CD4-positive, alpha-beta memory T cell (primary cell): ENCODE measurements around the gene GPR143. TPM values are rescaled to one million over a fixed set of nuclear protein-coding genes. Genes with fewer than 3 reads are reported as not detected.

Experiments
- CTCF ChIA-PET: fragments of 350-600 bp; sonication (Branson Sonifier 250); formaldehyde crosslinking; loops from one replicate; lab custom pipeline; 2021; ENCODE audit warnings: inconsistent platforms; ENCODE audit not compliant: partially characterized antibody; lab: Charles Lee
- POLR2A ChIA-PET: fragments of 350-600 bp; sonication (Branson Sonifier 250); formaldehyde crosslinking; loops from one replicate; lab custom pipeline; 2021; ENCODE audit not compliant: partially characterized antibody; lab: Charles Lee
- DNase-seq, 5 donors: peaks; one replicate each; pipeline versions ENCODE4 v3.0.0 to v3.0.0-alpha.2; 2020 to 2022; ENCODE audit warnings: mixed read lengths in 1 of 5
- H3K27ac ChIP-seq: one replicate; pipeline ENCODE4 v1.7.0; 2013; ENCODE audit warnings: low read depth, low read length
- H3K27me3 ChIP-seq: 2 replicates; pipeline ENCODE4 v1.7.0; 2013; ENCODE audit warnings: mild to moderate bottlenecking, low read length, moderate library complexity; ENCODE audit not compliant: insufficient read depth
- H3K36me3 ChIP-seq: 2 replicates; pipeline ENCODE4 v1.7.0; 2013; ENCODE audit warnings: mild to moderate bottlenecking, low read length, moderate library complexity; ENCODE audit not compliant: insufficient read depth
- H3K4me1 ChIP-seq: 2 replicates; pipeline ENCODE4 v1.7.0; 2013; ENCODE audit warnings: mild to moderate bottlenecking, low read length, moderate library complexity; ENCODE audit not compliant: insufficient read depth
- H3K4me3 ChIP-seq, 2 donors: one replicate each; pipeline ENCODE4 v1.7.0; 2013; ENCODE audit warnings: low read length in 2 of 2, mild to moderate bottlenecking in 1 of 2
- H3K9me3 ChIP-seq, 2 donors: one replicate each; pipeline ENCODE4 v1.7.0; 2013; ENCODE audit warnings: low read length in 2 of 2, control low read depth in 1 of 2; ENCODE audit not compliant: control insufficient read depth in 1 of 2
- H3K27ac Mint-ChIP-seq, 7 donors: one replicate each; pipeline ENCODE4 v1.8.0; 2020 to 2021; ENCODE audit warnings: mixed read lengths in 7 of 7, mild to moderate bottlenecking in 6 of 7, inconsistent platforms in 3 of 7, moderate library complexity in 3 of 7
- H3K27me3 Mint-ChIP-seq, 2 donors: one replicate each; pipeline ENCODE4 v1.8.0; 2020 to 2021; ENCODE audit warnings: mixed read lengths in 2 of 2
- H3K36me3 Mint-ChIP-seq, 2 donors: one replicate each; pipeline ENCODE4 v1.8.0; 2020 to 2021; ENCODE audit warnings: mixed read lengths in 2 of 2, inconsistent platforms in 1 of 2, mild to moderate bottlenecking in 1 of 2
- H3K4me1 Mint-ChIP-seq, 4 donors: one replicate each; pipeline ENCODE4 v1.8.0; 2020 to 2021; ENCODE audit warnings: mixed read lengths in 4 of 4, mild to moderate bottlenecking in 1 of 4
- H3K4me3 Mint-ChIP-seq, 8 donors: one replicate each; pipeline ENCODE4 v1.8.0; 2020 to 2021; ENCODE audit warnings: mixed read lengths in 8 of 8, mild to moderate bottlenecking in 7 of 8, moderate library complexity in 6 of 8, inconsistent platforms in 3 of 8
- H3K9me3 Mint-ChIP-seq, 8 donors: one replicate each; pipeline ENCODE4 v1.8.0; 2020 to 2021; ENCODE audit warnings: mixed read lengths in 8 of 8, mild to moderate bottlenecking in 5 of 8, inconsistent platforms in 3 of 8, moderate library complexity in 1 of 8
- intact Hi-C: fragments of 100-400 bp; cut with micrococcal nuclease; formaldehyde crosslinking; loops from one replicate; pipeline ENCODE4 v1.15.1; 2023
- polyA plus RNA-seq, 2 donors: library from polyadenylated mRNA; unstranded; fragments of 300-500 nt; fragmentation: Illumina TruSeq; gene quantifications; one replicate each; pipeline ENCODE4 v1.2.3, GENCODE V29; 2021
- total RNA-seq, 2 experiments: library from RNA; stranded (reverse); gene quantifications; one replicate each; pipeline ENCODE4 v1.2.3, GENCODE V29; 2021

GPR143 gene
- total and polyA plus RNA-seq, 4 experiments from 2014 or later = 0.10 to 0.21 TPM; not detected in 2

DNA sequence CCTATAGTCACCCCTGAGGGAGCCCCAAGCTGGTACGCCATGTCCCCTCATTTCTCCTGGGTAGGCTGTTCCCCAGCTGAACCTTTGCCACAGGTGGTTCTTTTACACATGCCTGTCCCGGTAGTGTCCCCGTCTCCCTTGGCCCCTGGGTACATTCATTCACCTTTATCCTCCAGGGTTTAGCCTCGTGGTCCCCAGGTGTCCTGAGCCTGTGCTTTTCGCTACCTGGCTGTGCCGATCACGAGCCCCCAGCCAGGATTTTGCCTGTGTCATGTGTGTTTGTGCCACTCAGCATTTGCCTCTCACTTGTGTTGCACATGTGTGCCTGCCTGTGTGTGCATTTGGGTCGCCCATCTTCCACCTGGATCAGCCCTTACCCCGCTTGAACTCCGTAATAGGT, 57.6 kb downstream of the GPR143 start:
- Histone ChIP-seq H3K36me3 (peaks cover 16% of the 10 kb centered on the region), H3K9me3 (no peaks in the 10 kb centered on the region), H3K27ac (no peak overlapping the region), H3K27me3 (no peaks in the 10 kb centered on the region), H3K4me1 (peaks cover 6% of the 10 kb centered on the region), H3K4me3 (no peak overlapping the region)
- Mint-ChIP-seq H3K4me3 (peak overlapping the region in 1 of 8 donors; percentile 26), H3K9me3 (peaks cover 0 to 6% (median under 1%) of the 10 kb centered on the region in 8 donors), H3K27me3 (no peaks in the 10 kb centered on the region), H3K27ac (no peak overlapping the region), H3K4me1 (peaks cover 5 to 13% (median 11%) of the 10 kb centered on the region in 4 donors), H3K36me3 (peaks cover 19 to 31% of the 10 kb centered on the region in 2 donors)
- intact Hi-C loops = loop anchor here (2.0 kb wide), 2 partner anchors 365 to 395 kb away; no protein-coding TSS in a partner anchor
- ChIA-PET CTCF (interaction anchor here (1.4 kb wide), 1 partner anchor 395 kb away, joined by 4 read pairs; no protein-coding TSS in a partner anchor), POLR2A (no interaction called here)
- no peak for DNase-seq

DNA sequence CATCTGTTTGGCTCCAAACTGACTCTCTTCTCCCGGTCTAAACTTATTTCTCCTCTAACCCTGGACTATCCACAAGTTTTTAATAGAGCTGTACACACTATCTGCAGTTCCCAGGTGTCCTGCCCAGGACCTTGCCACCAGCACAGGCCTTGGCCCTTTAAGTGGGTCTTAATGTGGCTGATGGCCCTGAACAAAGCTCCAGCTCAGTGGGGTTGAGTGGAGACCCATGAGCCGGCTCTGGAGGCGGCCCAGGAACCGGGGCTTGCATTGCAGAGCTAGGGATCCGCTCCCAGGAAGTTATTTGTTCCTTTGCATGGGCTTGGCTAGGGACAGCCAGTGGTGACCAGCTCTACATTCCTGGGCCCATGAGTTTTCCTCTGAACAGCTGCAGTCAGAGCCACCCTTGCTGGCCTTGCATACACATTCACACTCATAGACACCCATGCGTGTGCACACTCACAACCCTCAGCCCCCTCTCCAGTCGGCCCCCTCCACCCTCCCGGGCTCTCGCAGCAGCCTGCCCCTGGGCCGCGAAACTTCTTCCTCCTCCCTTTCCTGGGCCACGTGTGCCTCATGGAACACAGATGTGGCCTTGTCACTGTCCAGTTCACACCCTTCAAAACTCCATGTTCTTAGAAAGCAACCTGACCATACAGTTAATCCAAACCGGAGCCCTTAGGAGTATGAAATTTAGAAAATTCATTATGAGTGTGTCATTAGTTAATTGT, 58.2 kb downstream of the GPR143 start:
- peaks cover 6% of the 10 kb centered on the region for H3K4me1 ChIP-seq
- H3K4me3 ChIP-seq = no peak overlapping the region
- intact Hi-C loops = loop anchor here (2.0 kb wide), 2 partner anchors 365 to 395 kb away; no protein-coding TSS in a partner anchor
- ChIA-PET CTCF (interaction anchor here (0.6 to 1.4 kb wide), 3 partner anchors 395 to 891 kb away, joined by 3 to 5 read pairs (median 4); no protein-coding TSS in a partner anchor), POLR2A (no interaction called here)
- H3K27me3 ChIP-seq = no peaks in the 10 kb centered on the region
- Mint-ChIP-seq H3K27ac (peak overlapping the region in 2 of 7 donors; percentile 3 to 66), H3K36me3 (peaks cover 19 to 31% of the 10 kb centered on the region in 2 donors), H3K27me3 (no peaks in the 10 kb centered on the region), H3K4me3 (no peak overlapping the region), H3K9me3 (peaks cover 0 to 6% (median under 1%) of the 10 kb centered on the region in 8 donors), H3K4me1 (peaks cover 5 to 13% (median 11%) of the 10 kb centered on the region in 4 donors)
- no peak for DNase-seq
- peaks cover 16% of the 10 kb centered on the region for H3K36me3 ChIP-seq
- no peak overlapping the region for H3K27ac ChIP-seq
- no peaks in the 10 kb centered on the region for H3K9me3 ChIP-seq

DNA sequence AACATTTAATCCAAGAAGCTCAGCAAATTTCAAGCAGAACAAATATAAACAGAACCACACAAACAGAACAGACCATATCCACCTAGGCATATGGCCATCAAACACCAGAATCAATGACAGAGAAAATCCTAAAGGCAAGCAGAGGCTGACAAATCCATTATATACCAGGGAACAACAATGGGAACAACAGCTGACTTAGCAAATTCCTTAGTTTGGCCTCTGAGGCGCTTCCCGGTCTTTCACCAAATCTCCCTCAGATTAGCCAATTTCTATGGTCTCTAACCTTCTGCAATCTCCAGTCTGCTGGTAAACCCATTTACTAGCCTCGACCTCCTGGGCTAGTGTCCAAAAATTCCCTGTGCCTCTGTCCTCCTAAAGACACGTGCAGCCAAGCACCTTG, 59.2 kb downstream of the GPR143 start:
- H3K4me3 ChIP-seq = no peak overlapping the region
- POLR2A ChIA-PET = no interaction called here
- Mint-ChIP-seq H3K27ac (peak overlapping the region in 2 of 7 donors; percentile 25 to 66), H3K36me3 (peaks cover 23 to 31% of the 10 kb centered on the region in 2 donors), H3K4me3 (no peak overlapping the region), H3K27me3 (no peaks in the 10 kb centered on the region), H3K9me3 (peaks cover 0 to 6% (median under 1%) of the 10 kb centered on the region in 8 donors), H3K4me1 (peaks cover 5 to 13% (median 11%) of the 10 kb centered on the region in 4 donors)
- CTCF ChIA-PET = no interaction called here
- no peak for DNase-seq
- no peaks in the 10 kb centered on the region for H3K9me3 ChIP-seq
- intact Hi-C loops = no loop called here
- H3K27me3 ChIP-seq = no peaks in the 10 kb centered on the region
- H3K27ac ChIP-seq = no peak overlapping the region
- H3K4me1 ChIP-seq = peaks cover 6% of the 10 kb centered on the region
- peaks cover 9% of the 10 kb centered on the region for H3K36me3 ChIP-seq

DNA sequence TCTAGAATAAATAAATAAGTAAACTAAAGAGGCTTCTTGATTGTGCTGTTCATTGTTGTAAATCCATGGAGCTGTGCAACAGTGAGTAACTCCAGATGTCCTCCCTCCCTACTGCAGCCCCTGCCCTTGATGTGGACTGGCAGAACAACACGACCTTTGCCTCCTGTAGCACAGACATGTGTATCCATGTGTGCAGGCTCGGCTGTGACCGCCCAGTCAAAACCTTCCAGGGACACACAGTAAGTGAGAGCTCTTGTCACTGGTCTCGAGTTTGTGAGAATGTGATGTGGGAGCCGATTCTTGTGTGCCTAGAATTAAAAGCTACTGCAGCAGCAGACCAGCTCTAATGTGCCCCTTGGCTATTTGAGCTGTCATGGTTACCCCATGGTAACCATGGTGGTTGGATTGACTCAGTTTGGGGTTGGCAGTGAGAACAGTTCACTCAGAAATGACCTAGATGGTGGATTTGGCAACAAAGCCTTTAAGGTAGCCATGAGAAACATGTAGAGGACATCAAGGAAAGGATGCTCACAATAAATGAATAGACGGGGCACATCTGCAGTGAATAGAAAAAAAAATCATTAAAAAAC, 60.7 kb downstream of the GPR143 start:
- Histone ChIP-seq H3K27ac (no peak overlapping the region), H3K9me3 (no peaks in the 10 kb centered on the region), H3K4me3 (no peak overlapping the region), H3K4me1 (peaks cover 6% of the 10 kb centered on the region), H3K27me3 (no peaks in the 10 kb centered on the region), H3K36me3 (peaks cover 6% of the 10 kb centered on the region)
- Mint-ChIP-seq H3K27me3 (no peaks in the 10 kb centered on the region), H3K36me3 (peaks cover 23 to 37% of the 10 kb centered on the region in 2 donors), H3K4me3 (no peak overlapping the region), H3K4me1 (peaks cover 5 to 13% (median 11%) of the 10 kb centered on the region in 4 donors), H3K9me3 (peaks cover 0 to 6% (median under 1%) of the 10 kb centered on the region in 8 donors), H3K27ac (no peak overlapping the region)
- ChIA-PET POLR2A (no interaction called here), CTCF (no interaction called here)
- intact Hi-C loops = no loop called here
- DNase-seq = no peak

DNA sequence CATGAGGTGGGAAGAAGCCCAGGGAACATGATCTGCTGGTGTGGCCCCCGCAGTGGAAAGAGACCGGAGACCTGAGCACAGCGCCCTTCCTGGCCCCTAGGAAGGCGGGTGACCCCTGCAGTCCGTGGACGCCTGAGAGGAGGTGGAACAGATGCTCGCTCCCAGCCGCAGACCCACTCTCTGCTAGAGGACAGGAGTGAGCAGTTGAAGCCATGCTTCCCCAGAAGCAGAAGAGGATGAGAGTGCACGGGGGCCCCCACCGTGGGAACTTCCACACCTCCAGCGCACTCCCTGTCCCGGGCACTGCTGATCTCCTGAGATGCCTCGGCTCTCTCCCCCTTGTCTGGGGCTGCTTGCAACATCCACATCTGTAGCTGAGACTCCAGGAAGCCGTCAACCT, 62.2 kb downstream of the GPR143 start:
- peaks cover 21 to 37% of the 10 kb centered on the region in 2 donors for H3K36me3 Mint-ChIP-seq
- H3K27me3 ChIP-seq = no peaks in the 10 kb centered on the region
- no peak for DNase-seq
- POLR2A ChIA-PET = no interaction called here
- H3K4me1 ChIP-seq = peaks cover under 1% of the 10 kb centered on the region
- no peaks in the 10 kb centered on the region for H3K27me3 Mint-ChIP-seq
- peak overlapping the region in 1 of 7 donors; percentile 77 for H3K27ac Mint-ChIP-seq
- H3K36me3 ChIP-seq = no peaks in the 10 kb centered on the region
- H3K4me3 Mint-ChIP-seq = no peak overlapping the region
- H3K27ac ChIP-seq = no peak overlapping the region
- H3K9me3 ChIP-seq = no peaks in the 10 kb centered on the region
- H3K4me3 ChIP-seq = no peak overlapping the region
- CTCF ChIA-PET = no interaction called here
- H3K9me3 Mint-ChIP-seq = peaks cover 0 to 6% (median under 1%) of the 10 kb centered on the region in 8 donors
- H3K4me1 Mint-ChIP-seq = peaks cover 0 to 5% (median 4%) of the 10 kb centered on the region in 4 donors
- intact Hi-C loops = no loop called here

DNA sequence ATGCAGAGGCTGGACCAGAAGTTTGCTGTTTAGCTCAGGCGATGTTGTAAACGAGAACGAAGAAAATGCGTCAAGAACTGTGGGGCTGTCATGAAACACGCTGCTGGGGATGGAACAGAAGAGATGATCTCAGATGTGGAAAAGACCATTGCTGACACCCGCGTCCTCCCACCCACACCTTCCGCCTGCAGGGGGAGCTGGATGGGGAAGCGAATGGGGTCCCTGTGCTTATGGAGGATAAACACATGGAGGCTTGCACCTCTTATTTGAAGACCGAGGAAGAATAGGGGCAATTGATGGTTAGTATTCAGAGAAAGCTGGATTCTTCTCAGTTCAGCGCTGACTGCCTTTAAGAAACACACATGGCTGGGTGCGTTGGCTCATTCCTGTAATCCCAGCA, 63.9 kb downstream of the GPR143 start:
- Mint-ChIP-seq H3K4me3 (no peak overlapping the region), H3K27ac (no peak overlapping the region), H3K9me3 (peaks cover 0 to 6% (median under 1%) of the 10 kb centered on the region in 8 donors), H3K4me1 (peaks cover 0 to 1% (median 0%) of the 10 kb centered on the region in 4 donors), H3K27me3 (no peaks in the 10 kb centered on the region), H3K36me3 (peaks cover 24 to 41% of the 10 kb centered on the region in 2 donors)
- no peak overlapping the region for H3K4me3 ChIP-seq
- ChIA-PET CTCF (interaction anchor here (1.1 kb wide), 1 partner anchor 730 kb away, joined by 3 read pairs; no protein-coding TSS in a partner anchor), POLR2A (no interaction called here)
- no peaks in the 10 kb centered on the region for H3K4me1 ChIP-seq
- H3K36me3 ChIP-seq = no peaks in the 10 kb centered on the region
- H3K27me3 ChIP-seq = no peaks in the 10 kb centered on the region
- intact Hi-C loops = no loop called here
- no peak overlapping the region for H3K27ac ChIP-seq
- no peak for DNase-seq
- H3K9me3 ChIP-seq = no peaks in the 10 kb centered on the region

DNA sequence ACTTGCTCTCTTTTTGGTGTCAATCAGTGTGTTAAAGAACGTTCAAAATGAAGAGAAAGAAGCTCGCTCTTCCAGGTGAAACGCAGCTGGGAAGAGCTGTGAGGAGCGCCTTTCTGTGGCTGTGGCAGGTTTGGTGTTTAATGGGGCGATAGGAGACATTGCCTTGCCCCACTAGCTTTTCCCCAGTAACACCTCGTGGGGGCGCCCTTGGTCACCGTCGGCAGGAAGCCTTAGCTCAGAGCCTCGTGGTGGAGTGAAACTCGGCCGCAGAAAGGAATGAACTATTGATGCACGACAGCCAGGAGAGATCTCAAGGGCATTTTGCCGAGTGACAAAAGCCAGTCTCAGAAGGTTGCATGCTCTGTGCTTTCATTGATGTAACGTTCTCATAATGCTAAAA, 65.1 kb downstream of the GPR143 start:
- H3K4me1 ChIP-seq = no peaks in the 10 kb centered on the region
- no peaks in the 10 kb centered on the region for H3K9me3 ChIP-seq
- Mint-ChIP-seq H3K4me1 (no peaks in the 10 kb centered on the region), H3K36me3 (peaks cover 34 to 43% of the 10 kb centered on the region in 2 donors), H3K4me3 (no peak overlapping the region), H3K27ac (no peak overlapping the region), H3K27me3 (no peaks in the 10 kb centered on the region), H3K9me3 (peaks cover 0 to 6% (median 0%) of the 10 kb centered on the region in 8 donors)
- intact Hi-C loops = no loop called here
- no peaks in the 10 kb centered on the region for H3K27me3 ChIP-seq
- no peak overlapping the region for H3K27ac ChIP-seq
- ChIA-PET CTCF (no interaction called here), POLR2A (no interaction called here)
- H3K4me3 ChIP-seq = no peak overlapping the region
- DNase-seq = no peak
- no peaks in the 10 kb centered on the region for H3K36me3 ChIP-seq
